HG03045 (cell line): ENCODE measurements around the gene OR8H3.
"Not testable (repeated sequence)": the region's sequence is repeated elsewhere in the genome, so short reads cannot be mapped to it uniquely, and the experiment has no call there.

Source experiments
- ATAC-seq: cut with Tn5 transposase; IDR thresholded peaks from one replicate; pipeline ENCODE4 v1.9.1; 2021; ENCODE audit warnings: mild to moderate bottlenecking, moderate library complexity; ENCODE audit not compliant: unreplicated experiment

OR8H3 gene, protein sequence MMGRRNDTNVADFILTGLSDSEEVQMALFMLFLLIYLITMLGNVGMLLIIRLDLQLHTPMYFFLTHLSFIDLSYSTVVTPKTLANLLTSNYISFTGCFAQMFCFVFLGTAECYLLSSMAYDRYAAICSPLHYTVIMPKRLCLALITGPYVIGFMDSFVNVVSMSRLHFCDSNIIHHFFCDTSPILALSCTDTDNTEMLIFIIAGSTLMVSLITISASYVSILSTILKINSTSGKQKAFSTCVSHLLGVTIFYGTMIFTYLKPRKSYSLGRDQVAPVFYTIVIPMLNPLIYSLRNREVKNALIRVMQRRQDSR

DNA sequence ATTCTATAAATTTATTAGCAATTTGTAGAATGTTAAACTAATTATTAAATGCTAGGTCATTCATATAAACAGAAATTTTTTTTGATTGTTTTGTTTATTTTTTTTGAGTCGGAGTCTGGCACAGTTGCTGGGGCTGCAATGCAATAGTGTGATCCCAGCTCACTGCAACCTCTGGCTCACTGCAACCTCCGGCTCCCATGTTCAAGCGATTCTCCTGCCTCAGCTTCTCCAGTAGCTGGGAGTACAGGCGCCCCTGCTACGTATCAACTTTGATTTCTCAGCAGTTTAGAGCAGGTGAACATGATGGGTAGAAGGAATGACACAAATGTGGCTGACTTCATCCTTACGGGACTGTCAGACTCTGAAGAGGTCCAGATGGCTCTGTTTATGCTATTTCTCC, at the start of gene OR8H3:
Gene OR8H3, plus strand, starts transcription at position 301 of the 400 bp plus-strand sequence. Its CDS starts 0 bp downstream, at position 301.
- ATAC-seq: no peak

DNA sequence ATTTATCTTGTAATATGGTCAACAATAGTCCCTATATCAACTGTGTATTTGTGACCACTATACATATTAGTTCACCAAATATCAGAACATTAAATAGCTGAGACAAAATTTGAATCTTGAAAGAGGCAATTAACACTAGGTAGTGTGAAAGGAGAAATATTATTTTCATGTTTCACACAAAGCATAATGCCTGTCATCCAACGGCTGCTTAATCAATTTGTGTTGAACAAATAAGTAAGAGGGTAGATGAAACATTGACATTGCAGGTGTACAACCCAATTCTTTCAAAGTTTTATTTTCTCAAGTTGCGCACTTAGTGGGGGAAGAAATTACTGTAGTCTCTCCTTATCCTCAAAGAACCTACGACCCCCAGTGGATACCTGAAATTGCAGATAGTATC, 32.5 kb upstream of the OR8H3 start:
- ATAC-seq: no peak

DNA sequence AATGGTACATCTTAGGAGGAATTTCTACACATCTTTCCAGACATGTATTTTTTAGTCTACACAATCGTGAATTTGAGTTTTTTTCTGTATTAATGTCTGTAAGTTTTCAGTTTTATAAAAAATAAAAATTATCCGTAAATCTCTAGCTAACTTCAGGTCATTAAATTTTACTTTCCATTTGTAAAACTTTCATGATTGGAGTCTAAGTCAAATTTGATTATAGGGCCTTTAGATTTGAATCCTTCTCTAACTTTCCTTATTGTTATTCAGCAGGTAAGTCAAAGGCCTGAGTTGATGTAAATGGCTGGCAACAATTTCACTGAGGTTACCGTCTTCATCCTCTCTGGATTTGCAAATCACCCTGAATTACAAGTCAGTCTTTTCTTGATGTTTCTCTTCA, 29.2 kb upstream of the OR8H3 start, which contains the start of gene OR8I2:
Gene OR8I2, plus strand, starts transcription at position 301 of the 400 bp plus-strand sequence. Its CDS starts 0 bp downstream, at position 301.
- no peak for ATAC-seq

DNA sequence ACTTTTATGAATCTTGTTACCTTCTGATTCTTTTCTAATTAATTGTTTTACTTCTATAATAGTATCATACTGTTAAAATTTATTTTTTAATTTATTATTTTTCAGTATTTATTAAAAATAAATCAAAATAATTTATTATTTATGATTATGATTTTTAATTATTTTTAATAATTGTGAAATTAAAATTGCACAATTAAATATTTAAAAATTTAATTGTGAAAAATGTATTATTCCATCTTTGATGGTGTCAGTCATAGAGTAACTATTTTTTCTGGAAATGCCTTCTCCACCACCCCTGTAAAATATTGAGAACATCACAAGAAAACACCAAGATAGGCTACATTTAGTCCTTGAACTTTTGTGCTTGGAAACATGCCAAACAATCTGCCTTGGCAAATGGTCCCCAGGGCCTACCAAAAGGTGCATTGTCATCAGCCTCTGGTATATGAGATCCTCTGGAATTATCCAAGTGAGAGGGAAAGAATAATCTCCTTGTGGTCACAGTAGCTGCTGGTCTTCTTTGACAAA, 18.9 kb upstream of the OR8H3 start, which contains the start of gene OR8H2:
Gene OR8H2, plus strand, starts transcription at position 478 of the 528 bp plus-strand sequence. CDS start 1,356 bp downstream, outside the sequence.
- no peak for ATAC-seq

DNA sequence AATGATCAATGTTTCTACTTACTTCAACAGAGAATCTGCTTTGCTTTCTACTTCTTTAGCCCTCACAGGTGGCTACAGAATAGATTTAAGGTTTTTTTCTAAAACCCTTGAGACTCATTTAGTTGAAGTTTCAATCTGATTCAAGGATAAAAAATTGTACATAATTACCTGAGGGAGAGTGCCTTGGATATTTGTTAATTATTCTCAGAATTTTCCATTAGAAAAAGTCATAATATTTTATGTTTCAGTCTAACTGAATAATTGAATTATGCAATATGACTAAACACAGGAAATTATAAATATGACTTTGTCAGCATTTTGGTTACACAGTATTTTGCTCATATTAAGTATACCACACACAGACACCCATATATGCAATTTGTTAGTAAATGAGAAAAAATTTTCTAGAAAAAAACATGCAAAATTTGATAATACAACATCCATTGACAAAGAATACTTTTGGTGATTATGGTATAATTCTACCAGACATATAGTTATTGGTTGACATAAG, 18.0 kb downstream of the OR8H3 start, which contains the start of gene OR8J3:
Gene OR8J3, minus strand, starts transcription at position 51 of the 511 bp plus-strand sequence. CDS start 2,483 bp downstream, outside the sequence.
- no peak for ATAC-seq

DNA sequence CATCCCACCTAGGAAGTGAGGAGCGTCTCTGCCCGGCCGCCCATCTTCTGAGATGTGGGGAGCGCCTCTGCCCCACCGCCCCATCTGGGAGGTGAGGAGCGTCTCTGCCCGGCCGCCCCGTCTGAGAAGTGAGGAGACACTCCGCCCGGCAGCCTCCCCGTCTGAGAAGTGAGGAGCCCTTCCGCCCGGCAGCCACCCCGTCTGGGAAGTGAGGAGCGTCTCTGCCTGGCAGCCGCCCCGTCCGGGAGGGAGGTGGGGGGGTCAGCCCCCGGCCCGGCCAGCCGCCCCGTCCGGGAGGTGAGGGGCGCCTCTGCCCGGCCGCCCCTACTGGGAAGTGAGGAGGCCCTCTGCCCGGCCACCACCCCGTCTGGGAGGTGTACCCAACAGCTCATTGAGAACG, 21.5 kb downstream of the OR8H3 start:
- not testable (repeated sequence) for ATAC-seq

DNA sequence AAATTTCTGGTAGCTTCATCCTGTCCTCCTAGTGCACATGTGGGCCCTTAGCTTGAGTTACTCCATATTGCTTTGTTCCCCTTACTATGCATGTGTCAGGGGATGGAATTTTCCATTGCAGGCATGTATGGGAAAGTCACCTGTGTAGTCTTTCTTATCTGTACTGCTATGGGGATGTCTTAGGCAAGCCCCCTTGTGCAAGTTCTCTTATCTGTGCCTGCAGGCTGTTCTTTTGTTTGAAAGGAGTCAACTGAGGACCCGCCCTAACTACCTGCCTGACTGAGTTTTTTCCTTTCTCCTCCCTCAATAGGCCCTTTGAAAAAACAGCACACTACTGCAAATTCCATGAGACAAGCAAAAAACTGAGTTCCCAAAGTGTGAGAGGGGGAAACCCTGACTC, 29.2 kb downstream of the OR8H3 start:
- no peak for ATAC-seq

DNA sequence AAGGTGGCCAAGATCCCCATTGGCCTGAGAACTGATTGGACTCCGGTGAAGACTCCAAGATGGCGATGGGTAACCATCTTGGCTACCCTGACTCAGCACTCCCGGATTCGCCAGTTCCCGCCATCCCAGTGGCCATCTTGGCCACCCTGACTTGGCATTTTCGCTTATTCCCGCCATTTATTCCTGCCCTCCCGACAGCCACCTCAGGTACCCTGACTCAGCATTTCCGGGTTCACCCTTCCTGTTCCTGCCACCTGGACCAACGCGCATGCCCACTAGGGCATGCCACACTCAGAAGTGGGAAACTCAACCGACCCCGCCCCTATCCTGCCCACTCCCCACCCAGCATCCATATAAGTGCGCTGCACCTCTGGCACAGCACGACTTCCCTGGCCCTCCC, 30.2 kb downstream of the OR8H3 start:
- no peak for ATAC-seq

DNA sequence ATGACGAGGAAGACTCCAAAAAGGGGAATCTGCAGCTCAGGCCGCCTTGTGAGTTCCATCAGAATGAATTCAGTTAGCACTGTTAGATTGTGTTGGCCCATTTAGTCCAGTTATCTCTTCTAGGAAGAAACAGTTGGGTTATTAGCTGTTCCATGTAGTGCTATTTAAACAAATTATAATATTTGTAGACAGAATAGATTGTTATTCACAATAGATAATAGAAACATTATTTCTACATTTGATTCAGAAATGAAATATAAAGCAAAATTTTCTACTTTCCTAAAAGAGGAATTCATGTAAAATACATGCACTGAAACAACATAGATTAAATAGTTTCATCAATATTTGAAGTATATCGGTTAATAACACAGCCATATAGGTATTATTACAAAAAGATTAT, 38.0 kb downstream of the OR8H3 start, which contains the start of gene OR8K5:
Gene OR8K5, minus strand, starts transcription at position 101 of the 400 bp plus-strand sequence. Its CDS starts 0 bp downstream, at position 101.
- no peak for ATAC-seq

DNA sequence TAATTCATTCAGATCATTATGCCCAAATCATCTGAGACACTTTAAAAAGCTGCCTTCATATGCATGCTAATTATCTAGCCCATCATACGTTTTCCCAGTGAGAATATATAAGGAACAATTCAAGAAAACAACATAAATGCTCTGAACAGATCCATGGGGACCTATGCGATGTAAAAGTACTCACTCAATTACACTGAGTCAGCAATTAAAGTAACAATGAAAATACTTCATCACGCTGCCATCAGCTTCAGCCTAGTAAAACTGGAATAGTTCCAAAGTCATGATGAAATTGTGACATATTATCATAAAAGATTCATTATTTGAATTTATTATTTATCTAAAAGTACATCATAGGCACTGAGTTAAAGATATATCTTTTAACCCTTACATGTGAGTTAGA, 41.6 kb downstream of the OR8H3 start:
- no peak for ATAC-seq

DNA sequence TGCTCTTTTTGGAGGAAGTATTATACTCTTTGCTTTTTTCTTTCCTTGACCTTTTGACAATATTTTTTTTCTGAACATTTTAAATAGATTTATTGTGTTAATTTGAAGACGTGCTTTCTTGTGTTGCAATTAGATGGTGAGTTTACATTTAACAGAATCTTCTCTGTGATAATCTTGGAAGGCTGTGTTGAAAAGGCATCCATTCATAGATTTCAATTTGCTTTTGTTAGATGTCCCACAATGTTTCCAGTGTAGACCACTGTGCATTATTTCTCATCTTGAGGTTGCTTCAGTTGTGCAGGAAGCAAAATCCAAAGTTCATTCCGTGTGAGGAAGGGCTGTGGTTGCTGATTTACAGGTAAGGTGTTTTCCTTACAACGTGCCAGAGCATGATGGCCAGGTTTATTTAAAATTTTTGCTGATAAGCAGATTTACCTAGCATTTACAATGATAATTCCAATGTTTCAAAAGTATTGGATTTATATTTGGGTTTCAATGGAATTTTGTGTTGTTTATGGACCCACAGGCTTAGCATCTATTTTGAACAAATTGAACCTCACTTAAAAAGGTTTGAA, 50.2 kb downstream of the OR8H3 start:
- no peak for ATAC-seq
